Measurements from ENCODE around the gene PLCG2. TPM values are rescaled to one million over a fixed set of nuclear protein-coding genes. Genes with fewer than 3 reads are reported as not detected.

PLCG2 gene
- total and polyA plus RNA-seq, 2 of the 8 experiments (the other 6 are each of a cell fraction or from before 2014, with no cell fraction given) = 6.1 to 6.9 TPM

DNA sequence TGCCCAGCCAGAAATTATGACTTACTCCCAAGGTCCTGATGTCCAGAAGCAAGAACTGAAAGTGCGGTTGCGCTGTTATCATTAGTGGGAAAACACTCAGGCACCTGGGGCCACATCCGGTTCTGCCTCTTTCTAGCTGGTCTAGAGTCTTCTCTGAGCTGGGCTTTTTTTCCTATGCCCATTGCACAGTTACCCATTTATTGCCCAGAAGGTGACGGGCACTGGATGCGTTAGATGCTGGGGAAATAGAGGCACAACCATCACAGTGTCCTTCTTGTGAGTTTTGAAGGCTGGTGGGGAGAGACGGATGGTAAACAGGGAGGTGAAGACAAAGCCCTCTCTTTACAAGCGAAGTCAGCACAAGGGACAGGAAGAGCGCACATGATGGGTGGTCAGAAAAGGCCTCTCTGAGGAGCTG, 37.7 kb downstream of the PLCG2 start:
- Histone ChIP-seq H4K5ac (ENCODE audit: insufficient read length, low read depth, low read length) (no peak overlapping the region), H3K4me3 (ENCODE audit: extremely low read depth in 1 of 4, insufficient read depth in 2 of 4, low read depth in 3 of 4, low read length in 4 of 4) (no peak overlapping the region), H3K56ac (replicated peaks; ENCODE audit: insufficient read length, low read depth, low read length) (no peak overlapping the region), H2BK12ac (ENCODE audit: low read depth, low read length) (no peak overlapping the region), H3K4me2 (ENCODE audit: insufficient read depth in 1 of 2, low read depth in 2 of 2, low read length in 2 of 2) (no peak overlapping the region), H4K91ac (replicated peaks; ENCODE audit: insufficient read length, low read length) (no peak overlapping the region), H2AK5ac (ENCODE audit: low read depth, low read length) (no peak overlapping the region; the same call in 1 of the 2 replicates), H3K18ac (ENCODE audit: extremely low read depth, low read length) (no peak overlapping the region), H3K27ac (ENCODE audit: low read depth, low read length) (no peak overlapping the region), H3K27me3 (replicated peaks in 1 of 4; ENCODE audit: control insufficient read depth in 3 of 4, extremely low read depth in 1 of 4, insufficient read depth in 3 of 4, low read length in 3 of 4) (no peaks in the 10 kb centered on the region; a peak in 1 of 7 replicates), H4K8ac (ENCODE audit: extremely low read depth, insufficient read depth, low read length) (no peak overlapping the region; the same call in 1 of the 2 replicates), H2BK5ac (ENCODE audit: low read depth, low read length) (no peak overlapping the region), H3K23me2 (ENCODE audit: low read depth, low read length) (no peaks in the 10 kb centered on the region), H2AFZ (ENCODE audit: low read length) (no peak overlapping the region), H3K79me1 (ENCODE audit: low read depth, low read length) (no peaks in the 10 kb centered on the region), H3K4ac (replicated peaks; ENCODE audit: insufficient read length, low read depth, low read length) (no peak overlapping the region), H3K14ac (ENCODE audit: insufficient read length) (no peak overlapping the region), H3K9me3 (ENCODE audit: insufficient read depth in 2 of 2, low read depth in 1 of 2, low read length in 1 of 2) (no peaks in the 10 kb centered on the region), H2BK15ac (ENCODE audit: low read length) (no peak overlapping the region), H4K20me1 (replicated peaks in 1 of 2; ENCODE audit: control insufficient read depth in 1 of 2, insufficient read depth in 2 of 2, low read length in 2 of 2) (no peaks in the 10 kb centered on the region), H3K9ac (replicated peaks in 1 of 4; ENCODE audit: extremely low read depth in 1 of 4, low read depth in 3 of 4, low read length in 3 of 4) (no peak overlapping the region), H3K36me3 (ENCODE audit: control insufficient read depth in 2 of 4, insufficient read depth in 4 of 4, low read length in 3 of 4) (no peaks in the 10 kb centered on the region), H2BK120ac (replicated peaks; ENCODE audit: low read depth, low read length) (no peak overlapping the region), H3K23ac (ENCODE audit: insufficient read length) (no peak overlapping the region), H2BK20ac (ENCODE audit: low read length) (0 out of 2 replicates have a peak overlapping the region, but pooled peaks have one; percentile 25), H3K79me2 (ENCODE audit: control insufficient read depth in 1 of 2, insufficient read depth in 2 of 2, low read length in 2 of 2) (no peaks in the 10 kb centered on the region), H3K4me1 (replicated peaks in 1 of 4; ENCODE audit: control insufficient read depth in 3 of 4, insufficient read depth in 4 of 4, low read length in 3 of 4) (peaks cover 5 to 9% (median 7%) of the 10 kb centered on the region in 4 experiments; a peak in 4 of 7 replicates)
- DNase-seq (ENCODE audit: low read depth in 1 of 2, low spot score in 2 of 2) (no peak), FAIRE-seq (no peak)
- POLR2A ChIA-PET (ENCODE audit: partially characterized antibody) = no interaction called here
- 86% methylated on average over 8 of the region's 8 CpGs; no CpG with 5 or more reads in 1 of the 2 experiments for WGBS, 2 experiments (ENCODE audit: extremely low coverage in 1 of 2, insufficient coverage in 1 of 2, insufficient read length in 1 of 2, insufficient replicate concordance in 2 of 2, low coverage in 1 of 2, low lambda C conversion rate in 2 of 2, missing lambda C conversion rate in 1 of 2)
- CTCF ChIA-PET (ENCODE audit: partially characterized antibody) = interaction anchor here (0.6 to 3.2 kb wide), 4 partner anchors 25 to 70 kb away, joined by 3 to 10 read pairs (median 3); no protein-coding TSS in a partner anchor
- TF ChIP-seq, protein P1, sequence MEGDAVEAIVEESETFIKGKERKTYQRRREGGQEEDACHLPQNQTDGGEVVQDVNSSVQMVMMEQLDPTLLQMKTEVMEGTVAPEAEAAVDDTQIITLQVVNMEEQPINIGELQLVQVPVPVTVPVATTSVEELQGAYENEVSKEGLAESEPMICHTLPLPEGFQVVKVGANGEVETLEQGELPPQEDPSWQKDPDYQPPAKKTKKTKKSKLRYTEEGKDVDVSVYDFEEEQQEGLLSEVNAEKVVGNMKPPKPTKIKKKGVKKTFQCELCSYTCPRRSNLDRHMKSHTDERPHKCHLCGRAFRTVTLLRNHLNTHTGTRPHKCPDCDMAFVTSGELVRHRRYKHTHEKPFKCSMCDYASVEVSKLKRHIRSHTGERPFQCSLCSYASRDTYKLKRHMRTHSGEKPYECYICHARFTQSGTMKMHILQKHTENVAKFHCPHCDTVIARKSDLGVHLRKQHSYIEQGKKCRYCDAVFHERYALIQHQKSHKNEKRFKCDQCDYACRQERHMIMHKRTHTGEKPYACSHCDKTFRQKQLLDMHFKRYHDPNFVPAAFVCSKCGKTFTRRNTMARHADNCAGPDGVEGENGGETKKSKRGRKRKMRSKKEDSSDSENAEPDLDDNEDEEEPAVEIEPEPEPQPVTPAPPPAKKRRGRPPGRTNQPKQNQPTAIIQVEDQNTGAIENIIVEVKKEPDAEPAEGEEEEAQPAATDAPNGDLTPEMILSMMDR (IDR thresholded peaks at IDR 0.05; ENCODE audit: control extremely low read depth in 1 of 3, insufficient read depth in 1 of 3, low read depth in 1 of 3, low read length in 3 of 3) = no peak
- TF ChIP-seq BRCA1 (IDR thresholded peaks at IDR 0.05; ENCODE audit: low read depth, low read length) = no peak
- TF ChIP-seq, protein P2, sequence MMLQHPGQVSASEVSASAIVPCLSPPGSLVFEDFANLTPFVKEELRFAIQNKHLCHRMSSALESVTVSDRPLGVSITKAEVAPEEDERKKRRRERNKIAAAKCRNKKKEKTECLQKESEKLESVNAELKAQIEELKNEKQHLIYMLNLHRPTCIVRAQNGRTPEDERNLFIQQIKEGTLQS (IDR thresholded peaks at IDR 0.05; ENCODE audit: insufficient read depth, low read depth, low read length) = no peak
